ENCODE measurements around the gene CRHR2.

The CRHR2 gene

DNA sequence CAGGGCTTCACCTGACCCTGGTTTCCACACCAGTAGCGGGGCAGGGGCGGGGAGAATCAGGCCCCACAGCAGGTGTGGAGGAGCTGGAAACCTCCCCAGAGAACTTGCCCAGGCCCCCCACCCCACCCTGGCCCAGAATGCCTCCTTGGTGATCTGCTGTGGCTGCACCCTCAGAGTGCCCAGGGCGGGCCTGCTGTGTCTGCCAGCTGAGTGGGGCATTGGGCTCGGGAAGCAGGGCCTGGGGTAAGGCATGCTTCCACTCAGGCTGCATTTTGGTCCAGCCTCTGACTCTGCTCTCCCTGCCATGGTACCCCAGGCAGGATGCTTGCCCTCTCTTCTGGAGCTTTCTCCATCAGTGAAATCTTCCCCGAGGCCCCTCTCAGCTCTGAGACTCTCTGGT lies 1.1 kb upstream of the CRHR2 start:
- no peak for DNase-seq (ENCODE audit: low read depth, low spot score)

DNA sequence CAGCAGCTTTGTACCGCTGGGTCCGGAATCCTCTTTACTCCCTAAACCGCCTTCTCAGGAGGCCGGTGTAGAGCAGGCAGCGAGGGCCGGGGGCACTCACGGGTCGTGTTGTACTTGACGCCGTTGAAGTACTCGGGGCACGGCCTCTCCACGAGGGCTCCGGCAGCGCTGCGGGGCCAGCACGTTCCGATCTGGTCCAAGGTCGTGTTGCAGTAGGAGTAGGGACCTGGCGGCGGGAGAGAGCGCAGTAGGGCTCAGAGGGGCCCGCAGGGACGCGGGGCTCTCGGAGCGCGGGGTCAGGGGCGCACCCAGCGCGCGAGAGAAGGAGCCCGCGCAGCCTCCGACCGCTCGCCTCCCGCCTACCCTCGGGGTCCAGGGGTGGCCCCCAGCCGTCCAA lies 443 bp downstream of the CRHR2 start:
- DNase-seq (ENCODE audit: low read depth, low spot score): no peak

DNA sequence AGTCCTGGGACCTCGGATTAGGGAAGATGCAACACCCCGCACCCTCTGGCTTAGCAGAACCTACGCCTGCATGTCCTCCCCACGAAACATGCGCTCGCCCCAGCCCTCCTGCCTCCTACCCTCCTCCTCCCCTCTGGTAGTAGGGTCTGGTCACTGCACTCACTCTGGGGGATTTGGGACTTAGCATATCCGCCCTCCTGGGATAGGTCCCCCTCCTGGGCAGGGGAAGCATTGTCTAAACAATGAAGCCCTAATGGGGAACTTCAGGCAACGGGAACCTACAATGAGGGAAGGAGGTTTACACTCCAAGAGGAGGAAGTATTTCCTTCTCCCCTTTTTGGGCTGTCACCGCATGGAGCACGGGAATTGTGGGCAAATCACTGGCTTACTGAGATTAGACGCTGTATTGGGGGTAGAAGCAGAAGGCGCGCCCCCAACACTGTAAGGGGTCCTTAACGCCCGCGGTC lies 892 bp downstream of the CRHR2 start:
- DNase-seq (ENCODE audit: low read depth, low spot score): no peak

DNA sequence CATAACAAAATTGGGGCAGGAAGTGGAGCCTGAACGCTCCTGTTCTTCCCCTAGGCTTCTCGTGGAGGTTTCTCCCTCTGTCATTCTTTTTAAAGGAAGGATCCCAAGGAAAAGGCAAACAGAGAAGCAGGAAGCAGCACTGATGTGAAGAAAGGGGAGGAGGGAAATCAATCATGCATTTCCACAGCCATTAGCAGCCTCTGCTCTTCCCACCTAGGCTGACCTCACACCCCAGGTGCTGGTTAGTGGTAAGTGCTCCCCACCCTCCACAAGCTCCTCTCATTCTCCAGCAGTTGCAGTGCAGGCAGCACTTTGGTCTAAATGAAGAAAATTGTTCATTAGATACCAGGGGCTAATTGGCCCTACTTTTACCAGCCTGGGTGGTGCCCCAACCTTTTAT lies 2.6 kb downstream of the CRHR2 start:
- no peak for DNase-seq (ENCODE audit: low read depth, low spot score)

DNA sequence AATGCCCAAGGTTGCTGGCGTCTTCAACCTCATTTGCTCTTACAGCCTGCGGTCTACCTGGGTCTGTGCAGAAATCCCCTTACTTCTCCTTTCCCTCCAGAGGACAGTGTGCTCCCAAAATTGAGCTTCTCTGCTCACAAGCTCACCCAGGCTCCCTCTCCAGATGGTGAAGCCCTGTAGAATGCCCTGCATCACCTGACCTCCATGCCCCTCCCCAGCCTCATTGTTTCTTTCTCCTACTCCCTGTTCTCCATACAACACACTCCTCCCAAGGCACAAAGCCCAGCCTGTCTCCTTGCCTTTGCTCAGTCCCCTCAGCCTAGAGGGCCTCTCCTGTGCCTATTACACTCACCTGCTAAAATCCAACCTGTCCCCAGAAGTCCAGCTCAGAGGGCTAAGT lies 3.5 kb downstream of the CRHR2 start:
- no peak for DNase-seq (ENCODE audit: low read depth, low spot score)

DNA sequence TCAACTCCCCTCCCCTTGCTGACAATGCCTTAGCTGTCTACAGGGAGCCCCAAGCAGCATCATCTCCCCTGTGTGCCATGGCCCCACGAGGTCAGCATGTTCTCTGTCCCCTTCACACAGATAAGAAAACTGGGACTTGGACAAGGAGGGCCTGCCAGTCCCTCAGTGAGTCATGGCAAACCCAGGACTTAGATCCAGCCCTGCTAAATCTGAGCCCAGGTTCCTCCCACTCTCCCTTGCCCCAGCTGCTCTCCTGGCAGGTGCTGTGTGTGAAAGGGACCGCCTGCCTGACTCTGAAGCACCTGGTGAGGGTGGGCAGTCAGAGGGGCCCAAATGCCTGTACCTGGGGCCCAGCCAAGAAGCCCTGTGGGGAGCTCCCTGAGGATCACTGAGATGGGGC lies 7.4 kb downstream of the CRHR2 start:
- DNase-seq (ENCODE audit: low read depth, low spot score): no peak

DNA sequence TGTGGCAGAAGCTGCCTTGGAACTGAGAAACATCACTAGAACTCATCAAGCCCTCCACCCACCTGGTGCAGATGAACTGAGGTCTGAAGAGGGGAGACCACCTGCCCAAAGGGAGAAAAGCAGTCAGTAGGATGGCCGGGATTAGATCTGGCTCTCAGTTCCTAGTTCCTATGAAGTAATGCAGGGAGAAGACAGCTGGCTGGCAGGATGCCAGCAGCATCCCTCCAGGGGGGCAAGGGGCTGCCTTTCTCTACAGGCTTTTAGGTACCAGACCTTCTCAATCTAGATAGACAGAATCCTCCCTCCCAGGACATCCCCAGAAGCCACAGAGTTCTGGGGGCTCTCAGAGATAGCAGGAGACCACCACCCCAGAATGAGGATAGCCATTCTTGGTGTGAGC lies 7.8 kb downstream of the CRHR2 start:
- DNase-seq (ENCODE audit: low read depth, low spot score): no peak

DNA sequence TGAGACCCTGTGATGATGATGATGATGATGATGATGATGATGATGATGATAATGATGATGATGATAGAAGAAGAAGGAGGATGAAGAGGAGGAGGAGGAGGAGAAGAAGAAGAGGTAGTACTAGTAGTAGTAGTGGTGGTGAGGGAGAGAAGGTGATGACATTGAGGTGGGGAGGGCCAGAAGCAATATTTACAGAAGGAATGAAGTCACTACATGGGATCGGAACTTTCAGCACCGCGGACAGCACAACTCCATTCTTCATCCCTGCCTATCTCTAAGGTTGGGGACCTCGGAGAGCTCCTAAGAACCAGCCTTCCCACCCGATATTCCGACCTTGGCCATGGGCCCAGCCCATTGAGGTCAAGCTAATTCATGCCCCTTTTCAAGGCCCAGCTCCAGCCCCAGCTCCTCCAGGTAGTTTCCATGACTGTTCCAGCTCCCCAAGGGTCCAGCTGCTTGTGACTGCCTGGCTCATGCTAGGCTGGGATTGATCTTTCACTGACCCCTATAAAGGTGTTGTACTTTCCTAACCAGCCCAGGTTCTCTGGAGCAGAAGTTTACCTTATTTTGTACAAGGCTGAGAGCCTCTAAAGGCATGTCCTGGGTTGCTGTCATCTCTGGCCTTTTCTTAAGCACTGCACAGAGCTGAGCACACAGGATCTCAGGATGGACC lies 10.3 kb downstream of the CRHR2 start:
- peak; percentile 88 for DNase-seq (ENCODE audit: low read depth, low spot score)

DNA sequence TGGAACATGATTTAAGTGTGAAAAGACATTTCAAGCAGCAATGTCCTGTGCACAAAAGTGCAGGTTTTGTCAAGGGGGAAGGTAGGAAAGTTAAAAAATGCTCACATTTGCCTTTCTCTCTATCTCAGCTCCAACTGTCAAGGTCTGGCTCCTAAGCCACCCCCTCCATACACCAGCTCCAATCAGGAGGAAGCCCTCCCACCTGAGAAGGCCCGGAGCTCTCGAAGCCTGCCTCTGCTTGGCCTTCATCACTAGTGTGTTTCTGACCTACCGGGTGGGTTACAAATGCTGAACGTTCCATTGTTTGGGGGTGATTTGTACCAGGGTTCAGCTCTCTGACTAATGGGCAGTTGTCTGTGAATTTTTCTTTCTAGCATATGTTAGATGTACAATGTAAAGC lies 14.2 kb downstream of the CRHR2 start:
- no peak for DNase-seq (ENCODE audit: low read depth, low spot score)

DNA sequence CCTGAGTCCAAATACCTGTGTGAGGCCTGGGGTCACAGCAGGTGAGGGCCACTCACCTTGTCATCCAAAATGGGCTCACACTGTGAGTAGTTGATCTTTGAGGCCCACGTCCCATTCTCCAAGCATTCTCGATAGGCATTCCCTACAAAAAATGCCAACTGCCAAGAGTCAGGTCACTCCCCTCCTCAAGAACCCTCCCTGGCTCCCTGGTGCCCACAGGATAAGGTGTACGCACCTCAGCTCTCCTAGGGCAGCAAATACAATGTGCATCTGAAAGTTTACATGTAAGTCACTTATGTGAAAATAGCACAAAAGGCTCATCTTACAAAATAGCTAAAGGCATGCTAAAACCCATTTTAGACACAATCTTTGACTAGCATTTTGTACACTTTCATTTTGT lies 15.1 kb downstream of the CRHR2 start:
- no peak for DNase-seq (ENCODE audit: low read depth, low spot score)

DNA sequence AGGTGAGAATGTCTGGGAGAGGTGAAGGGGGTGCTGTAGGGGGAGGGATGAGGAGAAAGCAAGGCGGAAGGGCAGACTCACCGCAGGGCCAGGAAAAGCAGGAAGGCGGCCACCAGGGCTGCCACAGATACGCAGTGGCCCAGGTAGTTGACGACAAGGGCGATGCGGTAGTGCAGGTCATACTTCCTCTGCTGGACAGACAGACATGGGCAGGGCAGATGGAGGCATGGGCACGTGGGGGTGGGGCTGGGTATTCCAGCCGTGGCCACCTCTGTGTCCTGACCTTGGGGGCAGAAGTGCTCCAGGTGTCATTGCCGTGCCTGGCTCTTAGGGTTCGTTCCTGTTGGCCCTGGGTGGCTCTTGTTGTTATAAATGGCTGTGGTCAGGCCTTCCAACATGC lies 16.8 kb downstream of the CRHR2 start:
- no peak for DNase-seq (ENCODE audit: low read depth, low spot score)

DNA sequence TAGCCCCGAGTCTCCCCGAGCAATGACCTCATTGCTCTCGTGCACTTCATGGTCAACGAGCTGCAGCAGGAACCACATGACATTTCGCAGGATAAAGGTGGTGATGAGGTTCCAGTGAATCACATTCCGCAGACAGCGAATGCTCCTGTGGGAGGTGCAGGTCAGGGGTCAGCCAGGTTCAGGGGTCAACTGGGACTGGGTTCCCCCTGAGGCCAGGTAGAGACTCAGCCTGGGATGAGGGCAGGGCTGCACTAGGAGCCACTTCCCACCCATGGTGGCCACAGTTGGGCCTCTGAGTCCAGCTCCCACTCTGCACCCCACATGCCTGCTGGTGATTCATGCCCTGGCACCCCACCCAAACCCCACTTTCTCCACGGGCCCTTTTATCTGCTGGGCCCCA lies 17.2 kb downstream of the CRHR2 start:
- no peak for DNase-seq (ENCODE audit: low read depth, low spot score)

DNA sequence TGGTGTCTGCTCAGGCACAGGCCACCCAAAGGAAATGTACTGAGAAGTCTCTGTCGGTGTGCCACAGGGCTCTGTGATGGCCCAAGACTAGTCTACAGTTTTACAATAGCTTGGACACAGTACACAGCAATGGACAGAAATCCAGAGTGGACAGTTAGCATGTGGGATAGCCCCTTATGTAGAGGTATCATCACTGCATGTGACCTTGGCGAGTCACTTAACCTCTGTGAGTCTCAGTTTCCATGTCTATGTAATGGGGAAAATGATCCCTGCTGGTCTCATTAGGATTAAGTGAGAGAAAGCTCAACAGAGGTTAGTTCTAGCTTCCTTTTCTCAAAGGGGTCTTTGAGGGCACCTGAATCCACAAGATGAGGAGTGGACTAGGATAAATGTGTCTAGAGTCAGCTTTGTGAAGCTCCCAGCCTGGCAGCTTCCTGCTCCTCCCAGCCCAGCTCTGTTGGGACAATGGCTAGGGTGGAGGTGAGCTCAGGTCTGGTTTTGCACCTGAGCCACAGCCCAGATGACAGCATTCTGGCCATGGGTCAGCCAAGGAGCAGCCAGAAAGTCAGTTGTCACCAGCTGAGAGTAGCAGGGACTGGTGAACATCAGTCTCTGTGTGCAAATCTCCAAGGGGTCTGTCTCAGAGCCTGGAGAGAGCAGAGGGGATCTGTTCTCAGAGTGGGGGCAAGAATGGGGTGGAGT lies 17.9 kb downstream of the CRHR2 start:
- no peak for DNase-seq (ENCODE audit: low read depth, low spot score)

DNA sequence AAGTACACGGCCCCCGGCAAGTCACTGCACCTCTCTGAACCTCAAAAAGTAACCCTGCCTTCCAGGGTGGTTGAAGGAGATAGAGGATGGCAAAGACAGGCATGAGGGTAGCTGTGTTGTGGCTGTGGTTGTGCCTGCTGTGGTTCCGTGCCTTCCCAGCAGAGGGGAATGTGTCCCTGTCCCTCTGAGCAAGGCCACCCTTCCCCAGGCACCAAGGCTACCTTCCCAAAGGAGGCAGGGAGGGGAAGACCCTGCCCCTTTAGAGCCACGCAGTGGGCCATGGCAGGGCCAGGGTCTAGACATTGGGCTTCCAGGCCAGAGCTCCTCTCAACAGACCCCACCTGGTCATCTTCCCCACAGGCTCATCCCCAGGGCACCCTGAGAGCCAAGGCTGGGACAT lies 18.8 kb downstream of the CRHR2 start:
- no peak for DNase-seq (ENCODE audit: low read depth, low spot score)

DNA sequence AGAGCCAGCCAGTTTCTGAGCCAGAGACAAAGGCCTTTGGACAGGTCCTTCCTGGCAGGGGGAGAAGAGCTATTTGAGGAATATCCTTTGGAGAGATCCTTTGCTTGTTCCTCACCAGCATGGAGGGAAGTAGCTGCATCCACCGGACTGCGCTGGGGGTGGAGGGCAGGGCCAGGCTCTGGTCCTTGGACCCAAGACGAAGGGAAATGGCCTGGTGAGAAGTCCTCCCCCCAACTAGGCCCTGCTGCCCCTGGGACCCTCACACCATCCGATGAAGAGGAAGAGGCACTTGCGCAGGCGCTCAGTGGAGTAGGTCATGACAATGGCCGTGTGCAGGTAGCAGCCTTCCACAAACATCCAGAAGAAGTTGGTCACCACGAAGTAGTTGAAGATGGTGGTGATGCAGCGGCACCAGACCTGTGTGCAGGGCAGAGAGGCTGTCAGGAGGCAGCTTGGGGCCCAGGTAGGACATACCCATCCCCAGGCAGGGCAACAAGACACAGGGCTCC lies 19.8 kb downstream of the CRHR2 start:
- DNase-seq (ENCODE audit: low read depth, low spot score): no peak

DNA sequence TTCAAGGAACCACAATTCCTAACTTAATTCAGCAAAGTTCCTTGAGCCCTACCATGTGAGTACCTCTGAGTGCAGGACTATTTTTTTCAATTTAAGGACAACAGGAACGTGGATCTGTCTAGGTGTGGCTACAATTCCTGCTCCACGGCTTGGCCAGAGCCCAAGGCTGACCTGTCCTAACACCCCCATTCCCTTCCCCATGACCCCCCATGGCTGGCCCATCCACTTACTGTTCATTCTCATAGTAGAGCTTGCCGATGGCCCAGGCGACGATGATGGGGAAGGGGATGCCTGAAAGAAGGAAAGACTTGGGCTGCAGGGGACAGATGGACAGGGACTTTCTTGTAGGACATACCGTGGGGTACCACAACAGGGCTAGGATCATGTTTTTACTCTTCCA lies 20.3 kb downstream of the CRHR2 start:
- DNase-seq (ENCODE audit: low read depth, low spot score): no peak

DNA sequence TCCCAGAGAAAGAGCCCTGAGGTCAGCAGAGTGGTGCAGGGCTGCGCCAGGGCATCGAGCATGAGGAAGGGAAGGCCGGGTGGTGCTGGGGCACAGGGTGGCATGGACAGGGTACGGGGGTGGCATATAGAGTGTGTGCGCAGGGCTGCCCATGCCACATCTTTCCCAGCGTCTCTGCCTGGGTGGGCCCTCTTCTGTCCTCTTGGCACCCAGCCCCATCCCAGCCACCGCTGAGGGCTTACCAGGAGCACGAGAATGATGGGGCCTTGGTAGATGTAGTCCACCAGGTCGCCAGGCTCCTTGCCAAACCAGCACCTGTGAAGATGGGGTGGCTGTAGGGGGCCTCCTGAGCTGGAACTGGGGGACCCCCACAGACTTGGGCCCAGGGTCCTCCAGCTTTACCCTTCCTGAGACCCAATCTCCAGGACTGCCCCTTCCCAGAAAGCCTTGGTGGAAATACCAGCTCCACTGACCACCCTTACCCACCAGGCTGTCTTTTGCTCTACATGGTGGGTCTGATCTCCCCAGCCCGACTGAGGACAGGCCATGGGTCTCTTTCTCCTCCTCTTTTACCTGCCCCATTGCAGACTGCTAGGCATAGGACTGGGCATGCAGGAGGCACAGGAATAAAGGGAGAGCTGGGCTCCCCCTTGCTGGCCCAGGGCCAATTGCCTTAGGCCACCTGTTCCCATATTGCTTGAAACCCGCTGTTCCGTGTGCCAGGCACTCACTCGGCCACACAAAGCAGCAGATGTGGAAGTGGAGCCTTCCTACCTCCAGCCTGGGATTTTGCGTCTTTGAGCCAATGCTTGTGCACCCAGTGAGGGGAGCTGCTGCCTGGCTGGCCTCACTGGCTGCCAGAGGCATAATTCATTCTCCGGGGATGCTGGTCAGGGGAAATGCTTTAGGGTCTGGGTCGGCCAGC lies 21.7 kb downstream of the CRHR2 start:
- DNase-seq (ENCODE audit: low read depth, low spot score): no peak

DNA sequence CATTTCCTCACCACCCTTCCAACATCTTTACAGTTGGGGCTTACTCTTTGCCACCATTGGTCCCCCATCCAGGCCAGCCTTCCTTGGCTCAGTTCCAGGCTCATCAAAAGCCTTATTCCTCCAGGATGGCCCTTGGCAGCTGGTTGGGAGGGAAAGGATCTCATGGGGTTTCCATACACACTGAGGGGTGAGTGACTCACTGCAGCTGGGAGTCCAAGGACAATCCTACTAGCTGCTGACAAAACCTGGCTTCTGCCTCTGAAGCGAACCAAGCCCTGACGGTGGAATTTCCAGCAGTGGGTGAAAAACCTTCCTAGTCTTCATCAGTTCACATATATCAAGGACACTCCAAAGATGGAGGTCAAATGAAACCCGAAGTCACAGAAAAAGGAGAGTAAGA lies 22.9 kb downstream of the CRHR2 start:
- DNase-seq (ENCODE audit: low read depth, low spot score): peak; percentile 15

DNA sequence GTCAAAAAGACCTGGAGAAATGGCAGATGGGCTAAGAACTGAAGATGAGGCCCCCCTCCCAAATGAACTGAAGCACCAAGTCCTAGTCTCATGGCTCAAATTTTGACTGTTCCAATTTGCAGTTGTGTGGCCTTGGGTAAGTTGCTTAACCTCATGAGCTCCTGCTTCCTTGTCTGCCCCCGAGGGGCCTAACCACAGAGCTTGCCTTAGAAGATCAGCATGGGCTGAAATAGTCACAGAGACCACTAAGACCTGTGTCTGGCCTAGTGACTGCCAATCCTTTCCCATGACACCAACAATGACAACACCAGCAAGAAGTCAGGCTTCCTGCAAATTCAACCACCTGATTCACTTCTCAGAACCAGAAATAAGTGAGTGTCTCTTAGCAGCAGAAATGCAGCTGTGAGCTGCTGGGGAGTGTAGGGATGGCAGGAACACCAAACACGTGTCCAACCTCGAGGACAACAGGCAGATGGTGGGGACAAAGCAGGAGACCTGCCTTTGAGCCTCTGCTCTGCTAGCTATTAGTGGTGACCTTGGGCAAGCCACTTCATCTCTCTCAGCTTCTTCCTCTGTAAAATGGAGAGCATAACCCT lies 23.7 kb downstream of the CRHR2 start:
- no peak for DNase-seq (ENCODE audit: low read depth, low spot score)

DNA sequence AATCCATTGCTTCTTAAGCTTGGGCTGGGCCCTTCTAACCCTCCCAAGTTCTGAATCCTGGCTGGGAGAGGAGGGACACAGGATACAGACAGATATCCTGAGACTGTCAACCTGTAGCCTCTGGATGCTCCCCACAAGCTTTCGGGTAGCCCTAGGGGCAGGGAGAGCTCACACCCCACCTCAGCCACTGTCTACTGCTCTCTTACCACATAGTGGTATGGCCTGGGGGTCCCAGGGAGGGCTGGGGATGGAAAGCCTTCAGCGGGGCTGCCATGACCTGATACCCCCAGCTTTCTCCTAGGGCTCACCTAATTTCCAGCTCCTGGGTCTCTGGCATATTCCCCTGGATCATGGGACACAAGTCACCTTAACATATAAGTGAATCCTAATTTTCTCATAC lies 25.1 kb downstream of the CRHR2 start:
- no peak for DNase-seq (ENCODE audit: low read depth, low spot score)

DNA sequence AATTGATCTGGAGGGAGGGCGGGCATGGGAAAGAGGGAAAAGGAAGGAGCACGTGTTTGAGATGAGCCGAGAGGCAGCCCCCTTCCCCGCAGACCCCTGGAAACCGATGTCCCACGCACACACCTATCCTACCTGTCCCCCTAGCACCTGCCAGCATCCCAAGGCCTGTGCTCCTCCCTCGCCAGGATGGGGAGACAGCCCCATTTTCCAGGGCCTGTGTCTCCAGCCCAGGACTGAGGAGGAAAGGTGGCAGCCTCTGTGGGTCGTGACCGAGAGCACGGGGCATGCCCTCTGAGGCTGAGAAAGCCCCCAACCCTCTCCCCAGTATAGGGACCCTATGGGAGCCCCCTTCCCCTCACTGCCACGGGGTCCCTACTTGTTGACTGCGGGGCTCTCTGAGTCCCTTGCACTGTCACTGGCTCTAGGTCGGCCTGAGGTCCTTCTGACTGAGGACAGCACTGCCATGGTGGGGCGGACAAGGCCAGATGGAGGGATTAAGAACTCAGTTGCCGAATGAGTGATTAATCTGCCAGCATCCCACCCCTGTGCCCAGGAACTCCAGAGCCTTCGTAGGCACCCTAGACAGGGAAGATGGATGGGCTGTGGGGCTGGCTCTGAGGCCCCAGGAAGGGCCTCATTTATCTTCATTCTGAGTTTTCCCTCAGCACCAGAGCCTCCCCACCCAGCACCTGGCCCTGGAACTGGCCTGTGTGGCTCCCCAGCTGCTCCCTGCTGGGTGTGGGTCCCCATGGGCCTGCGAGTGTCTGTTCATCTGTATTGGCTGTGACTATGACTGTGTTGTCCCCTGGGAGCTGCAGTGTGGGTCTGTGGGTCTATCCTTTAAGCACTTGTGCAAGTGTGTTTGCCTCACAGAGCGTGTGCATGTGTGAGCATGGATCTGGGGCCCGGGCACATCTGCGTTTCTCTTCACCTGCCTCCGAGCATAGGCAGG lies 26.0 kb downstream of the CRHR2 start:
- no peak for DNase-seq (ENCODE audit: low read depth, low spot score)

All from astrocyte of the hippocampus (primary cell).